Panc1 (cell line): Measurements from ENCODE around the gene ATG14. TPM values are rescaled to one million over a fixed set of nuclear protein-coding genes. Genes with fewer than 3 reads are reported as not detected.

Experiments
- ATAC-seq: fragments of 200-7000 bp; cut with Tn5 transposase; 2 replicates; pipeline ENCODE4 v1.9.1; 2020; ENCODE audit warnings: mild to moderate bottlenecking, moderate library complexity
- BruUV-seq: library from RNA; stranded (reverse); fragments of 400-500 nt; replicated peaks from 2 replicates; lab custom pipeline; 2021; lab: Mats Ljungman, UMichigan
- CTCF ChIA-PET: fragments of 300-600 bp; sonication (Branson Sonifier 250); formaldehyde crosslinking; loops from one replicate; lab custom pipeline; 2022; ENCODE audit warnings: antibody characterized with exemption; lab: Charles Lee
- POLR2A ChIA-PET: fragments of 300-600 bp; sonication (Branson Sonifier 250); formaldehyde crosslinking; loops from one replicate; lab custom pipeline; 2022; ENCODE audit warnings: antibody characterized with exemption; lab: Charles Lee
- DNase-seq: peaks from one replicate; pipeline ENCODE4 v3.0.0-alpha.2; 2010; ENCODE audit warnings: low read depth, low spot score
- H3K27ac ChIP-seq: 2 replicates; pipeline ENCODE4 v1.5.1; 2011; ENCODE audit warnings: mild to moderate bottlenecking, low read length, inconsistent platforms
- H3K27me3 ChIP-seq: fragments of 200-500 bp; sonication (Bioruptor generic); 2 replicates; pipeline ENCODE4 v1.6.0; 2014; ENCODE audit warnings: low read length, inconsistent platforms; ENCODE audit not compliant: control insufficient read depth, insufficient read depth
- H3K36me3 ChIP-seq: fragments of 200-500 bp; sonication (Bioruptor generic); 2 replicates; pipeline ENCODE4 v1.5.1; 2014; ENCODE audit warnings: inconsistent platforms, mild to moderate bottlenecking, low read length, moderate library complexity; ENCODE audit not compliant: control insufficient read depth, insufficient read depth
- H3K4me1 ChIP-seq: 2 replicates; pipeline ENCODE4 v1.5.1; 2011; ENCODE audit warnings: inconsistent platforms, mild to moderate bottlenecking, low read length, moderate library complexity; ENCODE audit not compliant: control insufficient read depth, insufficient read depth
- H3K4me3 ChIP-seq, 2 experiments: 2 replicates each; pipeline ENCODE4 v1.5.1; 2011 to 2012; ENCODE audit warnings: low read depth in 2 of 2, low read length in 2 of 2, mild to moderate bottlenecking in 2 of 2, inconsistent platforms in 1 of 2, moderate library complexity in 1 of 2
- H3K9me3 ChIP-seq: fragments of 200-500 bp; sonication (Bioruptor generic); 2 replicates; pipeline ENCODE4 v1.5.1; 2014; ENCODE audit warnings: low read depth, mild to moderate bottlenecking, inconsistent platforms, low read length, moderate library complexity; ENCODE audit not compliant: control insufficient read depth, insufficient read depth
- POLR2AphosphoS5 ChIP-seq: IDR thresholded peaks from 2 replicates; pipeline ENCODE4 v1.6.1; 2012; ENCODE audit warnings: mild to moderate bottlenecking, low read depth, low read length, moderate library complexity
- SIN3A ChIP-seq: IDR thresholded peaks from 2 replicates; pipeline ENCODE4 v1.6.1; 2012; ENCODE audit warnings: low read depth, mild to moderate bottlenecking, low read length, moderate library complexity, borderline replicate concordance; ENCODE audit not compliant: insufficient read depth
- TCF7L2 ChIP-seq: IDR thresholded peaks from 2 replicates; pipeline ENCODE4 v1.6.1; 2011; ENCODE audit warnings: mild to moderate bottlenecking, low read depth, low read length, inconsistent platforms
- in situ Hi-C: cut with HindIII; loops from 2 replicates; pipeline ENCODE4 v1.10.0; 2016; ENCODE audit warnings: low sequenced_read_pairs, low pct_unique_long_range_greater_than_20kb
- intact Hi-C: fragments of 100-400 bp; cut with micrococcal nuclease; formaldehyde crosslinking; loops from one replicate; pipeline ENCODE4 v1.10.0; 2022; ENCODE audit not compliant: unreplicated experiment
- total RNA-seq: library from RNA; stranded (reverse); gene quantifications from one replicate; pipeline ENCODE4 v1.2.1, GENCODE V29; 2021; ENCODE audit not compliant: unreplicated experiment
- TF ChIP-seq, protein P1 (sequence below), 2 experiments: IDR thresholded peaks; 2 replicates each; pipeline ENCODE4 v1.6.1; 2011 to 2012; ENCODE audit warnings: low read depth in 2 of 2, control low read depth in 1 of 2, low read length in 1 of 2, mild to moderate bottlenecking in 1 of 2, moderate library complexity in 1 of 2; ENCODE audit not compliant: insufficient read depth in 1 of 2
- TF ChIP-seq, protein P2 (sequence below): fragments of 450-650 bp; IDR thresholded peaks from 2 replicates; pipeline ENCODE4 v1.5.1; 2017; ENCODE audit warnings: mild to moderate bottlenecking

The ATG14 gene
- total RNA-seq, 1 experiment from 2014 or later = 7.1 TPM

DNA sequence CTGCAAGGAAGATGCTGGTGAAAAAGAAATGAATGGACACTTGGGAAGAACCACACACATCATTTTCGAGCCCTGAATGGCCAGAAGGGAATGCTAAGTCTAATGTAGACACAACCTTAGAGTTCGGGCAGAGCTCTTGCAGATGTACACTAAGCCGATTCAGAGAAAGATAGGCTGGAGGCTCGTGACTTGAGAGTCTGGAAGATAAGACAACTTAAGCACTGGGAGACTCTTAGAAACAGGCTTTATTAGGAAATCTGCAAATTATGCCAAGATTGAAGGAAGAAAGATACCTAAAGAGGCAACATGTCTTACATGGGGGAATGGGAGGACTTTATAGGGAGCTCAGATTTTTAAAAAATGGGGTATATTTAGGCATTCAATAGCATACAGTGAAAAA, 15.3 kb upstream of the ATG14 start:
- Histone ChIP-seq H3K27me3 (no peaks in the 10 kb centered on the region), H3K36me3 (no peaks in the 10 kb centered on the region), H3K9me3 (no peaks in the 10 kb centered on the region), H3K4me1 (no peaks in the 10 kb centered on the region; the same call in 1 of the 2 replicates), H3K4me3 (no peak overlapping the region), H3K27ac (no peak overlapping the region)
- intact Hi-C loops = loop anchor here (5.0 kb wide), 1 partner anchor 215 kb away; no protein-coding TSS in a partner anchor
- TF ChIP-seq, protein P1, sequence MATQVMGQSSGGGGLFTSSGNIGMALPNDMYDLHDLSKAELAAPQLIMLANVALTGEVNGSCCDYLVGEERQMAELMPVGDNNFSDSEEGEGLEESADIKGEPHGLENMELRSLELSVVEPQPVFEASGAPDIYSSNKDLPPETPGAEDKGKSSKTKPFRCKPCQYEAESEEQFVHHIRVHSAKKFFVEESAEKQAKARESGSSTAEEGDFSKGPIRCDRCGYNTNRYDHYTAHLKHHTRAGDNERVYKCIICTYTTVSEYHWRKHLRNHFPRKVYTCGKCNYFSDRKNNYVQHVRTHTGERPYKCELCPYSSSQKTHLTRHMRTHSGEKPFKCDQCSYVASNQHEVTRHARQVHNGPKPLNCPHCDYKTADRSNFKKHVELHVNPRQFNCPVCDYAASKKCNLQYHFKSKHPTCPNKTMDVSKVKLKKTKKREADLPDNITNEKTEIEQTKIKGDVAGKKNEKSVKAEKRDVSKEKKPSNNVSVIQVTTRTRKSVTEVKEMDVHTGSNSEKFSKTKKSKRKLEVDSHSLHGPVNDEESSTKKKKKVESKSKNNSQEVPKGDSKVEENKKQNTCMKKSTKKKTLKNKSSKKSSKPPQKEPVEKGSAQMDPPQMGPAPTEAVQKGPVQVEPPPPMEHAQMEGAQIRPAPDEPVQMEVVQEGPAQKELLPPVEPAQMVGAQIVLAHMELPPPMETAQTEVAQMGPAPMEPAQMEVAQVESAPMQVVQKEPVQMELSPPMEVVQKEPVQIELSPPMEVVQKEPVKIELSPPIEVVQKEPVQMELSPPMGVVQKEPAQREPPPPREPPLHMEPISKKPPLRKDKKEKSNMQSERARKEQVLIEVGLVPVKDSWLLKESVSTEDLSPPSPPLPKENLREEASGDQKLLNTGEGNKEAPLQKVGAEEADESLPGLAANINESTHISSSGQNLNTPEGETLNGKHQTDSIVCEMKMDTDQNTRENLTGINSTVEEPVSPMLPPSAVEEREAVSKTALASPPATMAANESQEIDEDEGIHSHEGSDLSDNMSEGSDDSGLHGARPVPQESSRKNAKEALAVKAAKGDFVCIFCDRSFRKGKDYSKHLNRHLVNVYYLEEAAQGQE (IDR thresholded peaks at IDR 0.05; ENCODE audit: insufficient read depth in 1 of 2, low read depth in 2 of 2, low read length in 1 of 2) = no peak
- TF ChIP-seq, protein P2, sequence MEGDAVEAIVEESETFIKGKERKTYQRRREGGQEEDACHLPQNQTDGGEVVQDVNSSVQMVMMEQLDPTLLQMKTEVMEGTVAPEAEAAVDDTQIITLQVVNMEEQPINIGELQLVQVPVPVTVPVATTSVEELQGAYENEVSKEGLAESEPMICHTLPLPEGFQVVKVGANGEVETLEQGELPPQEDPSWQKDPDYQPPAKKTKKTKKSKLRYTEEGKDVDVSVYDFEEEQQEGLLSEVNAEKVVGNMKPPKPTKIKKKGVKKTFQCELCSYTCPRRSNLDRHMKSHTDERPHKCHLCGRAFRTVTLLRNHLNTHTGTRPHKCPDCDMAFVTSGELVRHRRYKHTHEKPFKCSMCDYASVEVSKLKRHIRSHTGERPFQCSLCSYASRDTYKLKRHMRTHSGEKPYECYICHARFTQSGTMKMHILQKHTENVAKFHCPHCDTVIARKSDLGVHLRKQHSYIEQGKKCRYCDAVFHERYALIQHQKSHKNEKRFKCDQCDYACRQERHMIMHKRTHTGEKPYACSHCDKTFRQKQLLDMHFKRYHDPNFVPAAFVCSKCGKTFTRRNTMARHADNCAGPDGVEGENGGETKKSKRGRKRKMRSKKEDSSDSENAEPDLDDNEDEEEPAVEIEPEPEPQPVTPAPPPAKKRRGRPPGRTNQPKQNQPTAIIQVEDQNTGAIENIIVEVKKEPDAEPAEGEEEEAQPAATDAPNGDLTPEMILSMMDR = no peak
- no peak for TF ChIP-seq POLR2AphosphoS5
- TF ChIP-seq TCF7L2 = no peak
- no peak for TF ChIP-seq SIN3A
- in situ Hi-C loops = no loop called here
- ChIA-PET POLR2A (interaction anchor here (0.6 kb wide), 1 partner anchor 157 kb away, joined by 3 read pairs; no protein-coding TSS in a partner anchor), CTCF (interaction anchor here (0.5 kb wide), 1 partner anchor 337 kb away, joined by 8 read pairs; no protein-coding TSS in a partner anchor)
- DNase-seq (no peak), ATAC-seq (no peak)
- no TSS peak for BruUV-seq

DNA sequence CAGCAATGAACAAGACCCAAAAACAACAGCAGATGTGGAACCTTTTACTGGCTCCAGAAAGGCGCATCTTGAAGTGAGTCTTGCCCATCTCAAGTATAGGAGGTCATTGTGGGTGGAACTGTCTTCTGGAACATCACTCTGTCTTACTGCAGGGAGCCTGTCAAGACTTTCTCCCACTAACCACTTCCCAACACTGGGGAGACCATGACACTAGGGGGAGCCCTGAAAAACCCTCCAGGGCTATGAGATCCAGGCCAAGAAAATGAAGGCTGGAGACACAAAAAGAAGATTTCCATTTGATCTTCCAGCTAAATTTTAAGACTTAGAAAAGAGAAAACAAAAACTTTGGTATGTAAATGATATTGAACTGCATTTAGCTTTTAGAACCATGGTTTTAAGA, 13.5 kb upstream of the ATG14 start:
- Histone ChIP-seq H3K36me3 (no peaks in the 10 kb centered on the region), H3K27me3 (no peaks in the 10 kb centered on the region), H3K4me1 (no peaks in the 10 kb centered on the region; the same call in 1 of the 2 replicates), H3K27ac (no peak overlapping the region), H3K4me3 (no peak overlapping the region), H3K9me3 (no peaks in the 10 kb centered on the region)
- intact Hi-C loops (loop anchor here (5.0 kb wide), 1 partner anchor 213 kb away; no protein-coding TSS in a partner anchor), in situ Hi-C loops (no loop called here)
- DNase-seq (no peak), ATAC-seq (no peak)
- POLR2A ChIA-PET = no interaction called here
- BruUV-seq = no TSS peak
- CTCF ChIA-PET = no interaction called here
- no peak for TF ChIP-seq SIN3A
- no peak for TF ChIP-seq POLR2AphosphoS5
- TF ChIP-seq, protein P2 = no peak
- TF ChIP-seq, protein P1 (IDR thresholded peaks at IDR 0.05; ENCODE audit: insufficient read depth in 1 of 2, low read depth in 2 of 2, low read length in 1 of 2) = no peak
- no peak for TF ChIP-seq TCF7L2
